ENCODE measurements around the gene UIMC1.

The UIMC1 gene

DNA sequence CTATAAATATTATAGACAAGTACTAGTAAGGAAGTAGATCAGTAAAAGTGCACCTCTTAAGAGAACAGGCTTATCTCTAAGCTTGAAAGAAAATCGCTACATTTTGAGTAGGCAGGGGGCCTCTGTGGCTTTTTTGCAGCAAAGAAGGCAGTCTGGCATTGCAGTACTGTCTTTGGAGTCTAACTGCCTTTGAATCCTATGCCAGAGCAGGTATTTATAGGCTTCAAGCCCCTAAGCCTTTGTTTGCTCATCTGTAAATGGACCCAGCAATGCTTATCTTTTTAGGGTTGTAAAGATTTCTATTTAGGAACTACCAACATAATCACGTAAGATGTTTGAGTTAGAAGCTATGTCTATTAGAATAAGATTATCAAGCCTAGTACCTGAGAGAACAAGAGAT is 83.8 kb downstream of the UIMC1 start:
- Mint-ChIP-seq H3K4me3 (no peak overlapping the region), H3K9me3 (no peaks in the 10 kb centered on the region)
- intact Hi-C loops (cut with micrococcal nuclease), result no loop called here

DNA sequence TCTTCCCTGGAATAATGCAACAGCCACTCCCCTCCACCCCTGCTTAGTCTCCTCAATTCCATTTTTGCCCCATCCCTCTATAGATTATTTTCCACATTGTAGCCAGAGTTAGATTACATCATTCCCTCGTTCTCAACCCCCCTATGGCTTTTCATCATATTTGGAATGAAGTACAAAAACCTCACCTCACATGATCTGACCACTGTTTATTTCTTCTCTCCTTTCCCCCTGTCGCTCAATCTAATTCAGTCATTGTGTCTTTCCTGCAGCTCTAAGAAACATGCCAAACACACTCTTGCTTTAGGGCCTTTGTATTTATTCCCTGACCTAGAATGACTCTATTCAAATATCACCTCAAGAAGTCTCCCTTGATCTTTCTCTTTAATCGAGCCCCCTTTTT is 84.9 kb downstream of the UIMC1 start:
- no peaks in the 10 kb centered on the region for H3K27me3 Mint-ChIP-seq
- intact Hi-C loops (cut with micrococcal nuclease), result no loop called here
- H3K4me1 Mint-ChIP-seq (ENCODE audit: low read depth), result peaks cover 5% of the 10 kb centered on the region
- no peak overlapping the region for H3K4me3 Mint-ChIP-seq
- H3K36me3 Mint-ChIP-seq (ENCODE audit: low read depth), result peaks cover 65% of the 10 kb centered on the region
- no peak overlapping the region for H3K27ac Mint-ChIP-seq
- H3K9me3 Mint-ChIP-seq, result no peaks in the 10 kb centered on the region

More for the DNA sequence above, 83.8 kb downstream of the UIMC1 start:
- H3K27me3 Mint-ChIP-seq, result no peaks in the 10 kb centered on the region
- H3K27ac Mint-ChIP-seq, result no peak overlapping the region
- H3K4me1 Mint-ChIP-seq (ENCODE audit: low read depth), result peaks cover 5% of the 10 kb centered on the region
- peaks cover 64% of the 10 kb centered on the region for H3K36me3 Mint-ChIP-seq (ENCODE audit: low read depth)

DNA sequence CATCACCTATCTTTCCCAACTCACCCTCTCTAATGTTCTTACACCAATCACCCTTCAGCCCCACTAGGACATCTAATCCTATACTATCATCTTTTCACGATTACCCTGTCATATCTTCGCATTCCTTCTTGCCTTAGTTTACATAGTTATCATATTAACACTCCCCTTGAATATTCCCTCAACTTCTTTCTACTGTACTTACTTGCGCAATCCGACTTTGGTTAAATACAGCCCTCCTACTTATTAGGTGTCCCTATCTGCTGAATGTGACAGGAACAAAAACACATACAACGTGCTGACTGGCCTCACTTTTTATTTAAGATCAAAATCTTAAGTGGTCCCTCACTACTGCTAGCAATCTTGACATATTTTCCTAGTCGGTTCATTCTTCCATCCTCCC is 88.0 kb downstream of the UIMC1 start:
- no peak overlapping the region for H3K27ac Mint-ChIP-seq
- peaks cover 67% of the 10 kb centered on the region for H3K36me3 Mint-ChIP-seq (ENCODE audit: low read depth)
- H3K4me1 Mint-ChIP-seq (ENCODE audit: low read depth), result peaks cover 5% of the 10 kb centered on the region
- H3K4me3 Mint-ChIP-seq, result no peak overlapping the region
- intact Hi-C loops (cut with micrococcal nuclease), result no loop called here
- no peaks in the 10 kb centered on the region for H3K27me3 Mint-ChIP-seq
- H3K9me3 Mint-ChIP-seq, result no peaks in the 10 kb centered on the region

DNA sequence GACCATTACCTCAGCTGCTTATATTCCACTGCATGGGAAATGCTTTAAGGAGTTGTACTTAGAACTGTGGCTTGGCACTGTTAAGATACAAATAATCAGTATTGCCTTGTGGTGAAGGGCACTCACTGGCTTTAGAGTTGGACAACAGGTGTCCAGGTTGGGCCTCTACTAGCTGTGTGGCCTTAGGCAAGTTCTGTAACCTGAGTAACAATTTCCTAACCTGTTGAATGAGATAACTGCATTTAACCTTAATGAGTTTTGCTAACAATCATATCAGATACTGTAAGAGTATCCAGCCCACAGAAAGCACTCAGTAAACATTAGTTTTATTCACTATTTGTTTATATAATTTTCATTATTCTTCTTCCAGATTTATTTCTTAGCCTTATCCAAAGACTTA is 90.2 kb downstream of the UIMC1 start:
- Mint-ChIP-seq H3K4me1 (ENCODE audit: low read depth) (peaks cover 4% of the 10 kb centered on the region), H3K27me3 (no peaks in the 10 kb centered on the region), H3K9me3 (no peaks in the 10 kb centered on the region), H3K36me3 (ENCODE audit: low read depth) (peaks cover 69% of the 10 kb centered on the region), H3K4me3 (no peak overlapping the region), H3K27ac (no peak overlapping the region)
- intact Hi-C loops (cut with micrococcal nuclease), result no loop called here

DNA sequence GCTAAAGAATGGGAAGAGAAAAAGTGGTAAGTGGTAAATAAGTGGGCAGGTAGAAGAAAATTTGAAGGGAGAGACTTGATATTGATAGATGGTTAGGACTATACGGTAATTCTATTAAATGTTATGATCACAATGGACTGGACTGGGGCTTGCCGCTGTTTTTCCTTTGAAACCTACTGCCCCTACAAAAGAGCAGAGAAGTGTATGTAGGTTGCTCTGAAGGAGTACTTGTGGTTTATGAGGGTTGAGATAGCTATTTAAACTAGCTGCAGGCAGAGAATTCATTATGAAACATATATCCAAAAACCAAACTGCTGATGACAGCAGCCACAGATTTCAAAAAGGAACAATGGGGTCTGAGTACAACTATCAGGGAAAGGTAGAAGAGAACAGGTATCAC is 90.7 kb downstream of the UIMC1 start:
- H3K27me3 Mint-ChIP-seq, result no peaks in the 10 kb centered on the region
- peaks cover 69% of the 10 kb centered on the region for H3K36me3 Mint-ChIP-seq (ENCODE audit: low read depth)
- no peak overlapping the region for H3K4me3 Mint-ChIP-seq
- H3K4me1 Mint-ChIP-seq (ENCODE audit: low read depth), result peaks cover 3% of the 10 kb centered on the region
- no peaks in the 10 kb centered on the region for H3K9me3 Mint-ChIP-seq
- H3K27ac Mint-ChIP-seq, result no peak overlapping the region
- intact Hi-C loops (cut with micrococcal nuclease), result no loop called here

DNA sequence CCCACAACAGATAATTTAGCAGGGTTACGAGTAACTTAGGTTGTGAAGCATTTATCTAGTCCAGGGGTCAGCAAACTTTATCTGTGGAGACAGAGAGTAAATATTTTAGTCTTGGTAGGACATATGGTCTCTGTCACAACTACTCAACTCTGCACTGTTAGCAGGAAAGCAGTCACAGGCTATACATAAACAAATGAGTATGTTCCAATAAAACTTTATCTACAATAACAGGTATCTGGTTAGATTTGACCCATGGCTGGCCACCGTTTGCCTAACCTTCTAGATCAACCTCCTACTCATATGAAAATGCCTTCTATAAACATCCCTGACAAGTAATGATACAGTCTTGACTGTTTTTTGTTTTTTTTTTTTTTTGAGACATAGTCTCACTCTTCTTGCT is 94.5 kb downstream of the UIMC1 start:
- Mint-ChIP-seq H3K9me3 (no peaks in the 10 kb centered on the region), H3K27ac (no peak overlapping the region), H3K4me1 (ENCODE audit: low read depth) (peaks cover 29% of the 10 kb centered on the region), H3K36me3 (ENCODE audit: low read depth) (peaks cover 68% of the 10 kb centered on the region), H3K4me3 (no peak overlapping the region), H3K27me3 (no peaks in the 10 kb centered on the region)
- intact Hi-C loops (cut with micrococcal nuclease), result no loop called here

DNA sequence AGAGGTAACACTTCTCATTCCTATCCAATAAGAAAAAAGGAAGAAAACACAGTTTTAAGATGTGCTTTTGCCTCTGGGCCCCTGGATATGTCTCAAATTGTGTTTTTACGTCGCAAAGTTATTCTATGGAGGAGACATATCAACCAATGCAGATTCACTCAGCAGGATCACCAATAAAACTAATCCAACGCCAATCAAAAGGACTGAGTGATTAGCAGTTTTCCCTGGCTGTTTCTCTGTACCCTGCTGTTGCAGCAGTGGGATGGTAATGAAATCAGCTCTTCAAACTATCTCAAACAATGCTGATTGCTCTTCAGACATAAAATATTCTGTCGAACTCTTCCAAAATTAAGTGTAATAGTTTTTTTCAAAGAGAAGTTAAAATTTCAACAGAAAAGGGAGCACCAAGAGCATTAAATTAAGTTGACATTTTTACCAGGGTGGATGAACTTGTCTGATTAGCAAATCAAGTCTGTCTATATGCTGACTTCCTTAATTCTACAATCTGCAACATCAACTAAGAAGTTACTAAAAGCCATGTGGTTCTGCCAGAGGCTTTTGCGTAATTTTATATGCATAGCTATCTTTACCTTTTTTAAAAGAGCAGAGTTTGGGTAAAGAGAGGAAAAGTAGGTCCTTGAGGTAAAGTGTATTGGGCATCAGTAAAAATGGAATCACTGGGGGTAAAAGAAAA is 97.8 kb downstream of the UIMC1 start:
- Mint-ChIP-seq H3K27me3 (no peaks in the 10 kb centered on the region), H3K4me1 (ENCODE audit: low read depth) (peaks cover 38% of the 10 kb centered on the region), H3K27ac (peak overlapping the region; percentile 35), H3K4me3 (no peak overlapping the region), H3K9me3 (no peaks in the 10 kb centered on the region), H3K36me3 (ENCODE audit: low read depth) (peaks cover 78% of the 10 kb centered on the region)
- intact Hi-C loops (cut with micrococcal nuclease), result no loop called here

DNA sequence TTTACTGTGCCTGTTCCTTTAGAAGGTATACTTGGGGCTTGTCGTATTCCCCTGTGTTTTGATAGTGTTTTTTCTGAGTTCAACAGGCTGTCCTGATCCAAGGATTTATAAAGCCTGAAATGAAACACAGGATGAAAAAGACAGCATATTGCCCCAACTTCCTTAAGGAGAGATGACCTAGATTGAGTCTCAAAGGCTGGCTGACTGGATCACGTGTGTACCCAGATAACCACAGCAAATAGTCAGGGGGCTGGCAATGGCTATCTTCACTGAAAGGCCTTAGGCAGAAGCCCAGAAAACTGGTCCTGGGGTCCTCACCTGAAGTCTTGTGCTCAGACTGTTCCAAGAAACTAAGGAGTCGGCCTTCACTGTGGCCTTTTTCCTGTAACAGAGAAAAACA is 99.8 kb downstream of the UIMC1 start:
- intact Hi-C loops (cut with micrococcal nuclease), result no loop called here
- Mint-ChIP-seq H3K9me3 (no peaks in the 10 kb centered on the region), H3K4me1 (ENCODE audit: low read depth) (peaks cover 59% of the 10 kb centered on the region), H3K27ac (no peak overlapping the region), H3K27me3 (no peaks in the 10 kb centered on the region), H3K36me3 (ENCODE audit: low read depth) (peaks cover 67% of the 10 kb centered on the region), H3K4me3 (no peak overlapping the region)

DNA sequence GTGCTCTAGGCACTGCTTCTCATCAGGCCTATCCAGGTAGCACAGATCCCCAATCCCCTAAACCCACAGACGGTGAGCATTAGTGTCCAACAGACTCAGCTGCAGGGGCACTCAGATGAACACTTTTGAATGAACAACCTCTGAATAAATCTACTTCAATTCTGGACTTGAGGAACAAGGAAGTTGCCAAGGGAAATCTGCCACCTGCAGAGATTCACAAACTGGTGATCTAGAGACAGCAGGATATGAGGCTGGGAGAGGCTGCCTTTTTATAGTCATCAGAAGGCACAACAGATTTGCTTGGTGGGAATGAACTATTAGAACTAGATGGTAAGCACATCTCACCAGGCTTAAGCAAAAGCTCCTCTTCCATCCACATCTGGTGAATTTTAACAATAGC is 100.5 kb downstream of the UIMC1 start:
- H3K4me1 Mint-ChIP-seq (ENCODE audit: low read depth), result peaks cover 65% of the 10 kb centered on the region
- H3K27ac Mint-ChIP-seq, result no peak overlapping the region
- no peak overlapping the region for H3K4me3 Mint-ChIP-seq
- no peaks in the 10 kb centered on the region for H3K27me3 Mint-ChIP-seq
- peaks cover 60% of the 10 kb centered on the region for H3K36me3 Mint-ChIP-seq (ENCODE audit: low read depth)
- intact Hi-C loops (cut with micrococcal nuclease), result no loop called here
- H3K9me3 Mint-ChIP-seq, result no peaks in the 10 kb centered on the region

DNA sequence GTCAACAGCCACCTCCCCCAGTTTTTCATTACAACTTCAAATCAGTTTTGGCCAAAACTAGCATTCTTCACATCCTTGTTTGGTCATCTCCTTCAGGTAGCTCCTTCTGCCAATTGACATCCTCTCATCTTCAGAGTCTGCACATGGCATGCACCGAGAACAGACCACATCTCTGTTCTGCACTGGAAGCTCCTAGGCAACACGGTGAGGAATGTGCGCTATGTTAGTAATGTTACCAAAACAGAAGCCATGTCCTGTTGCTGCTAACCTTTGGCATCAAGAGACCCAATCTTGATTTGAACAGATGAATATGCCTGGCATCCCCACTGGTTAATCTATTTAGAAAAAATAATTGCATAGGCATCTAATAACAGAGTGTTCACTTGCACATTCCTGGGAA is 102.3 kb downstream of the UIMC1 start:
- no peaks in the 10 kb centered on the region for H3K27me3 Mint-ChIP-seq
- no peak overlapping the region for H3K4me3 Mint-ChIP-seq
- H3K36me3 Mint-ChIP-seq (ENCODE audit: low read depth), result peaks cover 51% of the 10 kb centered on the region
- no peaks in the 10 kb centered on the region for H3K9me3 Mint-ChIP-seq
- intact Hi-C loops (cut with micrococcal nuclease), result no loop called here
- peaks cover 65% of the 10 kb centered on the region for H3K4me1 Mint-ChIP-seq (ENCODE audit: low read depth)
- H3K27ac Mint-ChIP-seq, result peak overlapping the region; percentile 90

DNA sequence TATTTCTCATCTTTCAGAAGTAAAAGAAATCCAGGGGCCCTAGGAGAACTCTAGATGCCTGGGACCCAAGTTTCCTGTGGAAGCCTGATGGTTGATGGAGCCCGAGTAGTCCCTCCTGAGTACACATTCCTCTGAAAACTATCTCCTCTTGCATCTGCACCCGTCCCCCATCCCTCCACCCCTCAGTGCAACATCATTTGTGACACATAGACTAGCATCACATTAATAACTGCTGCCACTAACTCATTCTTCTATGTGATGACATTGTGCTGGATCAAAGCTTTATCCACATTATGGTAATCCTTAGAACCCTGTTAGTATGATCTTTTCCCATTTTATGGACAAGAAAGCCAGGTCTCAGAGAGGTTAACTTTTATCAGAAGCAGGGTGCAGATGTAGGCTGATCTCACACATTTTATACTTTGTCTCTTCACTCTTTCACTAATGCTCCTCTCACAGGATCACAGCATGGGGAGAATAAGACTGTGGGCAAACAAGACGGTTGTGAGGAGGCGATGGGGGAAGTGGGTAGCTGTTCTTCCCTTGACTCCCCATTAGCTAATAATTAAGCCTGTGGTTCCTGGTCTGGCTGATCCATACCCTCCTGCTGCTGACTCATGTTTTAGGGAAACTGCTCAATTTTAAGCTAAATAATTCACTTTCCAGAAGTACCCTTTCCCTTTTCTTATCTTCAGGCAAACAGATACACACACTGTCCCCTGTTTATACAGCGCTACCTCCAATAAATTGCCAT is 103.5 kb downstream of the UIMC1 start:
- Mint-ChIP-seq H3K27ac (peak overlapping the region; percentile 90), H3K9me3 (no peaks in the 10 kb centered on the region), H3K4me1 (ENCODE audit: low read depth) (peaks cover 62% of the 10 kb centered on the region), H3K36me3 (ENCODE audit: low read depth) (peaks cover 45% of the 10 kb centered on the region), H3K4me3 (no peak overlapping the region), H3K27me3 (no peaks in the 10 kb centered on the region)
- intact Hi-C loops (cut with micrococcal nuclease), result no loop called here

DNA sequence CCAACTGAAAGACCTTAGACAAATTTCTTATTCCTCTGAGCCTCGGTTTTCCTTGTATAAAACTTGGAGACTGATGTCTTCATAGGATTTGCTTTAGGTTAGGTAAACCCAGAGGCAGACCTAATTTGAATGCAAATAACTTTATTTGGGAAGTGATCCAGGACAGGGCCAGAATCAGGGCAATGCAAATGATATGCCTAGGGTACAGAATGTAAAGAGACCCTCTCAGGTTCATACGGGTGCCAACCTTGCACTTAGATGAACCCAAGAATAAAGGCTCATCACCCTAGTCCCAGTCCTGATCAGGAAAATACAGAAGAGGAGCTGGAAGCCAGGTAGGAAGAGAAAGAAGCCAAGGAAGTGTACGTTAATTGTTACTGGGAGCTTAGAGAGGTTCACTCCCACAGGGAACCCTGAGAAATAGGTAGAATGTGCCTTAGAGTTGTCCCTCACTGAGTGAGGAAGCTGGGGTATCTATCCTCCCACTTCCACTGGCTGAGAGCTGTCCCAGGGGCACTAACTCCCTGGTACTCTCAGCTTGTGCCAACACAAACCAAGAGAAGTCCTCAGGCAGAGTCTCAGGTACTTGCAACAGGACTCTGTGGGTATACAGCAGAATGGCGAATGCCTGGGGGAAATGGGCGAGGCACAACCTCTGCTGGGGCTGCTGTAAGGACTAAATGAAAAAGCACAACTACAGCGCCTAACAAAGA is 104.3 kb downstream of the UIMC1 start:
- H3K4me1 Mint-ChIP-seq (ENCODE audit: low read depth), result peaks cover 70% of the 10 kb centered on the region
- H3K4me3 Mint-ChIP-seq, result no peak overlapping the region
- intact Hi-C loops (cut with micrococcal nuclease), result no loop called here
- peak overlapping the region; percentile 90 for H3K27ac Mint-ChIP-seq
- H3K36me3 Mint-ChIP-seq (ENCODE audit: low read depth), result peaks cover 42% of the 10 kb centered on the region
- no peaks in the 10 kb centered on the region for H3K9me3 Mint-ChIP-seq
- no peaks in the 10 kb centered on the region for H3K27me3 Mint-ChIP-seq

DNA sequence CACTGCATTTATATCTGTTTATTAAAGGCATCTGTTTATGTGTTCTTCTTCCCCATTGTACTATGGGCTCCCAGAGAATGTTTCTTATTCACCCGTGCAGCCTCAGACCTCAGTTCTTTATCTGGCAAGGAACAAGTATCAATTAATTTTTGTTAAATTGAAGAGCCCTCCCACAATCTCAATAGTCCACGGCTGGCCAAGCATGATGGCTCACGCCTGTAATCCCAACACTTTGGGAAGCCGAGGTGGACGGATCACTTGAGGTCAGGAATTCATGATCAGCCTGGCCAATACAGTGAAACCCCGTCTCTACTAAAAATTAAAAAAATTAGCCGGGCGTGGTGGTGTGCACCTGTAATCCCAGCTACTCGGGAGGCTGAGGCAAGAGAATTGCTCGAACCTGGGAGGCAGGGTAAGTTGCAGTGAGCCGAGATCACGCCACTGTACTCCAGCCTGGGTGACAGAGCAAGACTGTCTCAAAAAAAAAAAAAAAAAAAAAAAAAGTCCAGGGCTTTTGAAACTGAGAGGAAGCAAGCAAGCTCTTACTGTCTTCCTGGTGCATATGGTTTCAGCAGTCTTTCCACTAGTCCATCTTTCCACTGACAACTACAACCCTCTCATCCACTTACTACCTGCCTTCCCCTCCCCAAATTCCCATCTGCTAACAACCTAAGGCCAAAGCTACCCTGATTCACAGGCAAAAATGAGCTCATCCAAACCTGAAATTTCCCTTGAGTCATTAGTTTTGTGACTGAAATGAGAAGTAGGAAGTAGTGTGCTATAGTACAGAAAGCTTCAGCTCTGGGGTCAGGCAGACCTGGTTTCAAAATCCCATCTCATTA is 105.1 kb downstream of the UIMC1 start:
- Mint-ChIP-seq H3K27ac (peak overlapping the region; percentile 90), H3K9me3 (no peaks in the 10 kb centered on the region), H3K4me3 (peak overlapping the region; percentile 35), H3K27me3 (no peaks in the 10 kb centered on the region), H3K36me3 (ENCODE audit: low read depth) (peaks cover 38% of the 10 kb centered on the region), H3K4me1 (ENCODE audit: low read depth) (peaks cover 78% of the 10 kb centered on the region)
- intact Hi-C loops (cut with micrococcal nuclease), result no loop called here
